GM10847 (cell line): ENCODE results near the gene PCDH1.

Experiments
- POLR2A ChIP-seq: IDR thresholded peaks from 2 replicates; pipeline ENCODE4 v1.6.1; 2011; ENCODE audit not compliant: insufficient read length; ENCODE audit errors: extremely low read depth

PCDH1 gene

DNA sequence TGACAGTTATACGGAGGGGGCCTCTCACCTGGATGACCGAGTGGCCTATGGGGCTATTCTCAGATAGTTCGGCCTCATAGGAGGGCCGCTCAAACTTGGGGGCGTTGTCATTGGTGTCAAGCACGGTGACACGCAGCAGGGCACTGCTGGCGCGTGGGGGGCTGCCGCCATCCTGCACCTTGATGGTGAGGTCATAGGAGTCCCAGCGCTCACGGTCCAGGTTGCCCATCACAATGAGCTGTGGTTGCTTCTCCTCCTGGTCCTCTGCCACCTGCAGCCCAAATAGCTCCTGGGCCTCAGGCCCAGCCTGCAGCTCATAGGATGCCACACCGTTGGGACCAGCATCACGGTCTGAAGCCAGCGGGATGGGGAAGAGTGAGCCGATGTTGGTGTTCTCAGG, 9.7 kb downstream of the PCDH1 start:
- no peak for TF ChIP-seq POLR2A

DNA sequence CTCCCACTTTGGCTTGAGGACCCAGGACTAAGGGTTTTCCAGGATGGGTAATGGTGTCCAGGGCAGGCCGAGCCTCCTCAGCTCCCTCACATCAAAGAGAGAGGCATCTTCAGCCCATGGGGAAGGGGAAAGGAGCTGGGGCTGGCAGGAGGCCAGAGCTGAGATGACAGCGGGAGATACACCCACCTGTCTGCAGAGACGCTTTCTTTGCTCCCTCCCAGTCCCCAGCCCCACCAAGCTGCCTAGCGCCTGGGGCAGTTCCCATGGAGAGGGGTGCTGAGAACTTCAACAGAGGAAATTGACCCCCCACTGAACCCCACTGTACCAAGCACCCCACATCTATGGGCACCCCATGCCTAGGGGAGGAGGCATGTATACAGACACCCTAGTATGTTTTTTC, 10.6 kb downstream of the PCDH1 start:
- TF ChIP-seq POLR2A = no peak

DNA sequence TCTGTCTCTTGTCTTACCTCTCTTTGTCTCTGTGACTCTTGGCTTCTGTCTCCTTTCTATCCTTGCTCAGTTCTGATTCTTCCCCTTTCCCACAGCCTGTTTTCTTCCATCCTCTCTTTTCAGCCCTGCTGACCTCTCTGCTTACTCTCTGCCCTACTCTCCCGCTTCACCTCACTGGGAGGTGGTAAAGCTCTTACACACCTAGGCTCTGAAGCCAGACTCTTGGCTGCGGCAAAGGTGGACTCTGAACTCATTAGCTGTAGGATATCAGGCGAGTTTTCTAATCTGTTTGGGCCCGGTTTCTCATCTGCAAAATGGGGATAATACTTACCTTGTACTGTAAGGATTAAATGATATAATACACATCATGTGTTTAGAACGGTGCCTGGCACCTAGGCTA, 11.1 kb downstream of the PCDH1 start:
- TF ChIP-seq POLR2A = no peak

DNA sequence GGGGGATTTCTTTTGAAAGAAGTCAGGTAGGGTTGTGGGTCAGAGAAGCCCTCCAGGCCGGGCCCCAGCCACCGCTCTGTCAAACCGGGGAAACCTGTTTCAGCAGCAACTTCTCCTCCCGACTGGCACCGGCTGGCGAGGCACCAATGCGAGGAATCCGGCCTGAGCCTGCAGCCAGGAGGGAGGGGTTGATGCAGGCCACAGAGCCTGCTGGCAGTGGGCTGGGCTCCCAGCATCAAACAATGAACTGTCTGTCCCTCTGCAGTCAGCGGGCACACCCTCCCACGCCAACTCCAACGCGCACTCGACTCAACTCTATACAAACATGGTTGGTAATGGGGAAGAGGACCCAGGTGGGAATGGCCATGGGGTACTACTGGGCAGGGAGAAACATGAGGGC, 12.1 kb downstream of the PCDH1 start:
- TF ChIP-seq POLR2A = no peak

DNA sequence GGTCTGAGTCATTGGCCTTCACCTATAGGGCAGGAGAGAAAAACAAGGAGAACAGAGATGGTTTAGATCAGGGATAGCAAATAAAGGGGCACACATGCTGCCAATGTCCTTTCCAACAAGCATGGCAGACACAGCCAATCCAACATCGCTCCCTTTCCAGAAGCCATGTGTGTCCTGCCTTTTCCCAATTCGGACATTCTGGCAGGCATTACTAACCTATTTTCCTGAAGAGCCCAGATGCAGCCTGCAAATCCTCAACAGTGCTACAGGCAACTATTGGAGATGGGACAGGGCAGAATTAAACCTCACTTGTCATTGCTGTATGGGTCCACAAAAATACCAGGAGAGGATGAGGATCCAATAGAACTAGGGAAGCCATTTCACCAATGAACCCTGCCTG, 12.8 kb downstream of the PCDH1 start:
- no peak for TF ChIP-seq POLR2A

DNA sequence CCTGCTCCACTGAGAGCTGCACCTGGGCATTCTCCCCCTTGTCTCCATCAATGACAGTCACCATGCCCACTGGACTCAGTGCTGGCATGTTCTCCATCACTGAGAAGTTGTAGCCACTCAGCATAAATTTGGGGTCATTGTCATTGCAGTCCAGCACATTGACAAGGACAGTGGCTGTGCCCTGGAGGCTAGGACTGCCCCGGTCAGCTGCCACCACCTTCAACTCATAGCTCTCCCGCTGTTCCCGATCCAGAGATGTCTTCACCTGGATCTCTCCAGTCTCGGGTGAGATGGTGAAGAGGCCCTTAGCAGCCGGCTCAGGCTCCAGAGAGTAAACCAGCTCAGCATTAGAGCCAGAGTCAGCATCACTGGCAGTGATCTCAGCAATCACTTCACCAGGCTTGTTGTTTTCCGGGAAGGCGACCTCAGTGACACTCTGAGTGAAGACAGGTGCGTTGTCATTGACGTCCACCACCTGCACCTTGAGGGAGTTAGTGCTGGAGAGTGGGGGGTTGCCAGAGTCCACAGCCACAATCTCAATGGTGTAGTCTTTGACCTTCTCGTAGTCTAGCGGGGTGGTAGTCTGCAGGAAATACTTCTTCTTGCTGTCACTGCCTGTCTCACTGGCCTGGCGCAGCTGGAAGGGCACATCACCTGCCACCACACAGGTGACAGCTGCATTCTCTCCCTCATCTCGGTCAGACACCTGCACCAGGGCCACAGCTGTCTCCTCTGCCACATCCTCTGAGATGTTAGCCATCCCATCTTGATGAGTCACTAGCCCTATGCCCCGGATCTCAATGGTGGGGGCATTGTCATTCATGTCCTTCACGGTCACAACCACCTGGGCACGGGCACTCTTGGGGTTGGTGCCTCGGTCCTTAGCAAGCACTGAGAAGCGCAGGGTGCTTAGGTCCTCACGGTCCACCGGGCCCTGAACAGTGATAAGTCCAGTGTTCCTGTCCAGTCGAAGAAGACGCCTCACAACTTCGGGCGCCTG, 13.5 kb downstream of the PCDH1 start:
- TF ChIP-seq POLR2A = no peak

DNA sequence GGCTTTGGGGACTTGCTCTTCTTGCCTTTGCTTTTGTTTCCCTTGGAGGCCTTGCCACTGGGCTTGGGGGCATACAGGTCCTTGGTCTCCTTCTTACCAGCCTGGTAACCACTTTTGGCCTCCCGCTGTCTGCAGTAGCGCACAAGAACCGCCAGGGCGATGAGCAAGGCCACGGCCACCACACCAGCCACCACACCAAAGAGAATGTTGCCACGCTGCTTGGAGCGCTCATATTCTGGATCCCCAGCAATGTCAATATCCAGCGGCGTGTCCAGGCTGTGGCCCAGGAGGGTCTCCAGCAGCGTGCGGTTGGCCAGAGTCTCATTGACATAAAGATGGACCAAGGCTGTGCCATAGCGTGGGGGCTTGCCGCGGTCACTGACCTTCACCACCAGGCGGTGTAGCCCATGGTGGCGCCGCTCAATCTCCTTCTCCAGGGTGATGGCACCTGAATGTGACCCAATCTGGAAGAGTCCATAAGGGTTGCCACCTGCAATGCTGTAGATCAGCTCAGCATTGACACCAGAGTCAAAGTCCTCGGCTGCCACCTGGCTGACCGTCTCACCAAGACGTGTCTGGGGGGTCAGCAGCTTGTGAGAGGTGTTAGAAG, 14.5 kb downstream of the PCDH1 start:
- no peak for TF ChIP-seq POLR2A

DNA sequence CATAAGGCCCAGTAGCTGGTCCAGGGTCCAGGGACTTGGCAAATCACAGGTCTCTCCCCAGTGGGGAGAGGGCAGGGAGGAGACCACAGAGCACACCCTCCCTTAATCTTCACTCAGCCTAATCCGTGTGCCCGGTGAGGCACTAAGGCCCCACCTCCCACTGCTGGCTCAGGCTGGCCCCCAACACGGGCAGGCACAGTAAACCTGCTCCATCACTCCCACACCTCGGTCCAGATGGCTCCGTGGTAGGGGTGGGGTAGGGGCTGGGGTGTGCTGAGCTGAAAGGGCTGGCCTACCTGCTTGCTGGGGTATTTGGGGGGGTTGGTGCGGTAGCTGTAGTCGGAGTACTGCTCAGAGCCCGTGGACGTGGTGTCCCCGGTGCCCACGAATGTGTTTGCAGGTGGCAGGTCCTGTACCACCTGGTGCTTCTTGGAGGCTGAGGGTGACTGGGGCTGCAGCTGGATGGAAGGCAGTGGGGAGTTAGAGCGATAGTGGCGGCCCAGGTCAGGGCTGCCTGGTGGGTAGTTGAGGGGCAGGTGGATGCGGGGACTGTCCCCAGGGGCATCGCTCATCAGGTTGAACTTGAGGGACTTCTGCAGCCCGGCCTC, 15.2 kb downstream of the PCDH1 start:
- no peak for TF ChIP-seq POLR2A

DNA sequence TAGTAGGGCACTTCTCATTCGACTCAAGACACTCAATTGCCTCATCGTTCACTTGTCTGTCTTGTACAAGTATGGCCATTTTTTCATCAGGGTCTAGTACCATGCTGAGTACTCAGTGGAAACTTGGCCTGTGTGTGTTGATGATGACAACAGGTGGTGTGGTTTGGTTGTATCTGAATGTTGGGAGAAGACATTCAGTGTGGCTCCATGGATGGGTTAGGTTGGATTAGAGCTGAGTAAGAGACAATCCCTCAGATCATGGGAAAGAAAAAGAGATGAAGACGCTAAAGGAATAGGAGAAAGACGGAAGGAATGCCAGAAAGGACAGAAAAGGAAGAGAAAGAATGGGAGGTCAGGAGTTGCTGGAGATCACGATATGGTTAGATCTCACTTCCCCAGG, 17.0 kb downstream of the PCDH1 start:
- TF ChIP-seq POLR2A = no peak

DNA sequence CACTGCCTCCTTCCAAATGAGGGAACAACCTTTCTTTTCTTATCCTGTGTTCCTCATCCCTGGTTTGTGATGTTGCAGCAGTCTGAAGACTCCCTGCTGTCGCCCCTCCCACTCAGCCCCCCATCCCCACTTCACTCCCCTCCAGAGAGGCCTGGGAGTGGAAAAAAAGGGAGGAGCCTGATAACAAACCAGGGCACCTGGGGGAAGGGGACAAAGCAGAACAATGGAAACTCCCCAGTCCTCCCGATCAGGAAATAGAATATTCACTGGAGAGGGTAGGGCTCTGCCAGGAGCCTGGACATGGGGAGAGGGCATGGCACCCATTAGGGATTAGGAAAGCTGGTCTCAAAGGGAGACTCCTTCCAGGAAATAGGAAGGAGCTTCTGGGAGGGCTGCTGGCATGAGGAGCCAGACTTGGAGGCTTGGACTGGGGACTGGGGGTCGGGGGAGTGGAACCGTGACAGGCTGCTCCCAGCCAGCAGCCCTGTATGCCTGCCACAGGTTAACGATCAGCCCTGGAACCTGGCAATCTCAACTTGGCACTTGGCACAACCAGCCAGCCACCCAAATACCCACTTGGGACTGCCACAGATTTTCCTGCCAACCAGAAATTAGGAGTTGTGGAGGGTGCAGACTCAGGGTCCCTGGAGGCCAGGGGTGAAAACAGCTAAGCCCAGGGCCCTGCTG, 20.0 kb downstream of the PCDH1 start:
- no peak for TF ChIP-seq POLR2A

DNA sequence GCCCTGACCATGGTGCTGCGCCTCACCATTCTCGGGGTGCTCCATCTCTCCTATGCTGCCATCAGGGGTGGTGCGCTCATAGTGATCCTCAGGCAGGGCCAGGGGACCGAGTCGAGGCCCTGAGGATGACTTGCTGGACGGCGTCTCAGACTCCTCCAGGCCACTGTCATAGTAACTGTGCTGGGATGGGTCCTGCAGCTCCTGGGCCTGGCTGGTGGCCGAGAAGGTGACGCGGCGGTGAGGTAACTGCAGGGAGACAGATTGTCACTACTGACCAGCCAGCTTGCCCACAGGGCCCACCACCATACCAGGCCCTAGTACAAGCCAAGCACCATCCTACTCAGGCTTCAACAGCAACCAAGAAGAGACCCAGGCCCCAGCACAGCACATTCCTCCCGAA, 21.0 kb downstream of the PCDH1 start:
- TF ChIP-seq POLR2A = no peak

DNA sequence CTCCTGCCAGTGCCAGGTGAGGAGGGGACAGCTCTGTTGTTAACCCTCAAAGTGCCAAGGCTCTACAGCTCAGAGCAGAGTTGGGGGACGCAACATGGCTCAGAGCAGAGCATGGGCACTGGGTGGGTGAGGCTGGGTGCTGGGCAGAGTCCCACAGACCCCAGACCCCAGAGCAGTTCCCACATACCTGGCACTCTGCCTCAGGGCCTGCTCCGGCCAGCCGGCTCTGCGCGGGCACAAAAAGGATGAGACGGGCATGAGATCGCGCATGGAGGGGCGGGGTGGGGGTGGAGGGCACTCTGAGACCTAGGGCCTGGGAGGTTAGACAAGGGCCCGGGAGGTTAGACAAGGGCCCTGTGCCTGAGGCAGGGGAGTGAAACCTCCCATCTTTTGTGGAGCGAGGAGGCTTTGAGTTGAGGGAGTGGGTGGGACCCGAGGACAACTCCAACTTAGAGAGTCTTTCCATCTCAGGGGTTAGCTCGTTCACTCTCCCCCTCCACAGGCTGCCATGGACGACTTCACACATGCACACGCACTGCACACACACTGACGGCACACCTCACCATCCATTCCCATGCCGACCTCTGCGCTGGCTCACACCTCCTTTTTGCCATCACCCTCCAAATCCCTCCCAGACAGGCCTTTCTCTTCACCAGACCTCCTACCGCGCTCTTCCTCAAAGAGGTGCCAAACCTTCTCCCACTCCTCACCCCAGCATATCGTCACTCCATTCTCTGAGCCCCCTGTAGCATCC, 22.0 kb downstream of the PCDH1 start:
- no peak for TF ChIP-seq POLR2A

DNA sequence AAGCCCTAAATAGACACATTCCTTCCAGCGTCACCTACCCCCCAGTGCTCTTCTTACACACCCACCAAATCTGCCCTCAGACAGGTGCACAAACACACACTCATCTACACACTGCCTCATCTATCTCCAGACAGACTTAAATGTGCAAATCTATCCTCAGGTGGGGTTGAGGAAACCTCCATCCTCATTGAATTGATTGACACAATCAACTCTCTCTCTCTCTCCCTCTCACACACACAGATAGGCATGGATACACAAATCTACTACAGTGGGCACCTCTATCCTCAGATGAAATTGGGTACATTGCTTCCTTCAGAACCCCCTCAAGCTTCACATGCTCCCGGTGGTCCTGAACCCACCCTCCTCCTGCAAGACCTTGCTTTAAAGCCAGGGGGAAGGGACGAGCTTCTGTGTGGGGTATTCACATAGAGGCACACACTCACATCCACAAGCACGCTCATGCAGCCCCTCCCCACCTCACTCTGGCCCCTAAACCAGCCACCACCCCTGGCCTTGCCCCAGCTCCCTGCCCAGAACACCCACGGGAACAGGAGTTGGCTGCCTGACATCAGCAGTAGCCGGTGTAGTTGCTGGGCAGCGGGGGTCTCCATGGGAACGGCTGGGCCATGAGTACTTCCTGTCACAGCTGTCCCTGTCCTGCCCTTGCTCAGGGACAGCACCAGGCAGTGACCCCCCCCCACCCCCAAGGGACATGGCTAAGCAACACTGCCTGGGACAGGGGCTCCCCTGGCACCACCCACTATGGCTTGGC, 22.8 kb downstream of the PCDH1 start:
- no peak for TF ChIP-seq POLR2A
